SK-N-SH (cell line): Measurements from ENCODE around the gene RPL3. TPM values are rescaled to one million over a fixed set of nuclear protein-coding genes. Genes with fewer than 3 reads are reported as not detected.

ENCODE experiments used
- CTCF ChIA-PET: fragments of 300-600, 350-600 bp; formaldehyde crosslinking; extraction: SDS; loops from one replicate; lab custom pipeline; 2021; lab: Yijun Ruan, JAX
- POLR2A ChIA-PET: fragments of 350-600 bp; sonication (Branson Sonifier 250); formaldehyde crosslinking; extraction: SDS; loops from one replicate; lab custom pipeline; 2020; ENCODE audit warnings: antibody characterized with exemption, inconsistent platforms; lab: Yijun Ruan, JAX
- DNase-seq: peaks from one replicate; pipeline ENCODE4 v3.0.0; 2012
- H2AFZ ChIP-seq: fragments of 200-600 bp; sonication (generic); 2 replicates; pipeline ENCODE4 v1.8.1; 2016; ENCODE audit warnings: antibody characterized with exemption, mild to moderate bottlenecking, low read depth
- H3F3A ChIP-seq: fragments of 200-600 bp; sonication (generic); replicated peaks from 2 replicates; pipeline ENCODE3; 2016; ENCODE audit warnings: antibody characterized with exemption, mild to moderate bottlenecking; ENCODE audit not compliant: insufficient read depth
- H3K27ac ChIP-seq, 2 experiments: fragments of 200-500 bp in 1 of 2; fragments of 200-600 bp in 1 of 2; sonication (Bioruptor generic) in 1 of 2; sonication (generic), shearing (Covaris generic) in 1 of 2; 2 replicates each; pipeline versions ENCODE4 v1.5.1 to v1.6.1; 2014 to 2016; ENCODE audit warnings: low read depth in 2 of 2, inconsistent platforms in 1 of 2, low read length in 1 of 2, mild to moderate bottlenecking in 1 of 2, mixed read lengths in 1 of 2
- H3K27me3 ChIP-seq: fragments of 200-600 bp; sonication (generic), shearing (Covaris generic); 2 replicates; pipeline ENCODE4 v1.6.1; 2016; ENCODE audit warnings: mixed run types; ENCODE audit not compliant: insufficient read depth
- H3K36me3 ChIP-seq, 2 experiments: fragments of 200-500 bp in 1 of 2; fragments of 200-600 bp in 1 of 2; sonication (Bioruptor generic) in 1 of 2; sonication (generic) in 1 of 2; replicated peaks in 1 of 2; 2 replicates each; pipeline versions ENCODE3 to v1.5.1; 2014 to 2016; ENCODE audit warnings: low read length in 1 of 2, mild to moderate bottlenecking in 1 of 2; ENCODE audit not compliant: insufficient read depth in 2 of 2, control insufficient read depth in 1 of 2
- H3K4me1 ChIP-seq, 2 experiments: fragments of 200-500 bp in 1 of 2; fragments of 200-600 bp in 1 of 2; sonication (Bioruptor generic) in 1 of 2; sonication (generic), shearing (Covaris generic) in 1 of 2; 2 replicates each; pipeline versions ENCODE4 v1.5.1 to v1.6.1; 2014 to 2016; ENCODE audit warnings: low read depth in 1 of 2, low read length in 1 of 2, mixed run types in 1 of 2; ENCODE audit not compliant: insufficient read depth in 2 of 2, control insufficient read depth in 1 of 2
- H3K4me2 ChIP-seq: fragments of 200-600 bp; sonication (generic), shearing (Covaris generic); 2 replicates; pipeline ENCODE4 v1.6.1; 2017; ENCODE audit warnings: mixed run types
- H3K4me3 ChIP-seq, 2 experiments: fragments of 200-500 bp in 1 of 2; fragments of 200-600 bp in 1 of 2; sonication (Bioruptor generic) in 1 of 2; sonication (generic), shearing (Covaris generic) in 1 of 2; 2 replicates each; pipeline versions ENCODE4 v1.5.1 to v1.8.1; 2014 to 2016; ENCODE audit warnings: low read depth in 2 of 2, inconsistent platforms in 1 of 2, low read length in 1 of 2, mild to moderate bottlenecking in 1 of 2, mixed read lengths in 1 of 2, moderate library complexity in 1 of 2
- H3K79me2 ChIP-seq: fragments of 200-600 bp; sonication (generic); 2 replicates; pipeline ENCODE4 v1.8.1; 2017; ENCODE audit warnings: mild to moderate bottlenecking; ENCODE audit not compliant: insufficient read depth
- H3K9ac ChIP-seq: fragments of 200-600 bp; sonication (generic); 2 replicates; pipeline ENCODE4 v1.6.1; 2017; ENCODE audit warnings: mixed run types
- H3K9me2 ChIP-seq: fragments of 200-600 bp; sonication (generic); 2 replicates; pipeline ENCODE4 v1.6.1; 2017; ENCODE audit warnings: mixed run types
- H3K9me3 ChIP-seq: fragments of 200-600 bp; sonication (generic); 2 replicates; pipeline ENCODE4 v1.6.1; 2017; ENCODE audit warnings: mixed run types, mild to moderate bottlenecking, moderate library complexity
- H4K20me1 ChIP-seq: fragments of 200-600 bp; sonication (generic); 2 replicates; pipeline ENCODE4 v1.6.1; 2017; ENCODE audit warnings: mild to moderate bottlenecking, mixed run types; ENCODE audit not compliant: insufficient read depth
- CHD2 ChIP-seq: fragments of 150-350 bp; IDR thresholded peaks from 2 replicates; pipeline ENCODE4 v1.6.1; 2018; ENCODE audit warnings: low read length; ENCODE audit not compliant: partially characterized antibody
- ELF1 ChIP-seq: IDR thresholded peaks from 2 replicates; pipeline ENCODE4 v1.4.0; 2012
- EP300 ChIP-seq, 2 experiments: IDR thresholded peaks; 2 replicates each; pipeline versions ENCODE4 v1.4.0 to v1.6.1; 2012; ENCODE audit warnings: borderline replicate concordance in 1 of 2, low read depth in 1 of 2, low read length in 1 of 2
- FOSL2 ChIP-seq: IDR thresholded peaks from 2 replicates; pipeline ENCODE4 v1.4.0; 2012; ENCODE audit warnings: low read depth, mild to moderate bottlenecking, moderate library complexity, borderline replicate concordance
- FOXM1 ChIP-seq: IDR thresholded peaks from 2 replicates; pipeline ENCODE4 v1.4.0; 2012; ENCODE audit warnings: low read depth, mild to moderate bottlenecking
- GABPA ChIP-seq: IDR thresholded peaks from 2 replicates; pipeline ENCODE4 v1.4.0; 2012; ENCODE audit warnings: low read depth, mild to moderate bottlenecking
- IRF3 ChIP-seq: fragments of 150-350 bp; IDR thresholded peaks from 2 replicates; pipeline ENCODE4 v1.6.1; 2016; ENCODE audit warnings: mild to moderate bottlenecking, low read depth, low read length
- JUND ChIP-seq: IDR thresholded peaks from 2 replicates; pipeline ENCODE4 v1.4.0; 2012
- MEF2A ChIP-seq: IDR thresholded peaks from 2 replicates; pipeline ENCODE4 v1.4.0; 2012; ENCODE audit warnings: low read depth, borderline replicate concordance
- MXI1 ChIP-seq: IDR thresholded peaks from 2 replicates; pipeline ENCODE4 v1.6.1; 2012; ENCODE audit warnings: mild to moderate bottlenecking, low read depth, low read length, improper control_type of control experiment
- RAD21 ChIP-seq: IDR thresholded peaks from 2 replicates; pipeline ENCODE4 v1.6.1; 2012; ENCODE audit warnings: mild to moderate bottlenecking, low read length
- RCOR1 ChIP-seq: fragments of 150-350 bp; IDR thresholded peaks from 2 replicates; pipeline ENCODE4 v1.6.1; 2017; ENCODE audit warnings: antibody characterized with exemption, low read length
- REST ChIP-seq: IDR thresholded peaks from 2 replicates; pipeline ENCODE4 v1.6.1; 2012; ENCODE audit warnings: mild to moderate bottlenecking, low read depth, low read length, moderate library complexity
- RXRA ChIP-seq: IDR thresholded peaks from 2 replicates; pipeline ENCODE4 v1.4.0; 2012; ENCODE audit warnings: low read depth, mild to moderate bottlenecking, borderline replicate concordance
- TAF1 ChIP-seq: IDR thresholded peaks from 2 replicates; pipeline ENCODE4 v1.6.1; 2012; ENCODE audit warnings: low read depth, mild to moderate bottlenecking, low read length, moderate library complexity, borderline replicate concordance
- TEAD4 ChIP-seq: IDR thresholded peaks from 2 replicates; pipeline ENCODE4 v1.4.0; 2012; ENCODE audit warnings: mild to moderate bottlenecking, borderline replicate concordance; ENCODE audit not compliant: insufficient read depth
- USF1 ChIP-seq: IDR thresholded peaks from 2 replicates; pipeline ENCODE4 v1.4.0; 2012; ENCODE audit warnings: low read depth, borderline replicate concordance
- ZBTB33 ChIP-seq: IDR thresholded peaks from 2 replicates; pipeline ENCODE4 v1.4.0; 2012; ENCODE audit warnings: low read depth, borderline replicate concordance
- WGBS: methylation state at CpG from one replicate; pipeline ENCODE4 v1.1.6; 2017; ENCODE audit warnings: low lambda C conversion rate; 5-methylcytosine and 5-hydroxymethylcytosine counted together
- polyA plus RNA-seq, 3 experiments: library from polyadenylated mRNA; depleted of rRNA; stranded (reverse); fragments of >200 nt; gene quantifications; 2 replicates each; pipeline ENCODE4 v1.2.3, GENCODE V29; 2012
- TF ChIP-seq, protein P1 (sequence below): IDR thresholded peaks from 2 replicates; pipeline ENCODE4; 2012
- TF ChIP-seq, protein P2 (sequence below): fragments of 150-350 bp; IDR thresholded peaks from 2 replicates; pipeline ENCODE4 v1.6.1; 2017; ENCODE audit warnings: antibody characterized with exemption, low read length, low read depth, borderline replicate concordance

Gene RPL3
- polyA plus RNA-seq, 1 of the 3 experiments (the other 2 are of a cell fraction): 4,976 TPM

DNA sequence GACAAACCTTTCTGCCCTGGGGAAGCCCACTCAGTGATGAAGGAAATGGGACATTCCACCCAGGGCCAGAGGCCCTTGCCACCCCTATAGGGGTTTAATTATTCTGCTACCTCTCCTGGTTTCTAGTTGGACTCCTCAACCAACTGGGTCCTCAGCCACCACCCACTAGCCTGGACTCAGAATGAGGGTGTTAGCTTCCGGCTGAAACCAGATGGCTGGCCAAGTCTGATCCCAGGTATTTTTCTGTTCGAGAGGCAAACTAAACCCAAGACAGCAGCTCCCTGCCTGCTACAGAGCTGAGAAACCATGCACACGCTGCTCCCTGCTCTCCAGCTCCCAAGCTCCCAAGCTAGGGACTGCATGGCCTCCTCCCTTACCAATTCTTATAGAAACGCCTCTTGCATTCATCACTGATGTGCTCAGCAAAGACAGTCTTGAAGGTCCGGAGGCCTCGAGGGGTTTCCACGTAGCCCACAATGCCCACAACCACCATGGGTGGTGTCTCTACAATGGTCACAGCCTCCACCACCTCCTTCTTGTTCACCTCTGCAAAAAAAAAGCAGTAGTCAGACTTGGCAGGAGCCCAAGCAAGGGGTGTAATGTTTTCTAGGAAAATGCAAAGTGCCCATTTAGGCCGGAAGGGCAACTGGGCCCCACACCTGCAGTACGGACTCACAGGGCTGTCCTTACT lies 2.2 kb downstream of the RPL3 start:
- ChIA-PET POLR2A (interaction anchor here (0.6 to 0.8 kb wide), 2 partner anchors 150 to 194 kb away, joined by 3 read pairs; no protein-coding TSS in a partner anchor), CTCF (interaction anchor here (0.8 to 4.7 kb wide), 11 partner anchors 8 to 182 kb away, joined by 3 to 15 read pairs (median 5); no protein-coding TSS in a partner anchor)
- Histone ChIP-seq H3K27ac (peak overlapping the region in 1 of 2 experiments; percentile 79; a peak in 1 of 4 replicates), H2AFZ (no peak overlapping the region), H3K4me2 (peak overlapping the region; percentile 84), H3K4me3 (peak overlapping the region; percentile 66 to 79), H3K9me2 (no peaks in the 10 kb centered on the region), H3K79me2 (peaks cover 44% of the 10 kb centered on the region), H3K9ac (peak overlapping the region; percentile 95; the same call in 1 of the 2 replicates), H3K4me1 (peaks cover 12 to 26% of the 10 kb centered on the region in 2 experiments; a peak in 2 of 4 replicates), H4K20me1 (peaks cover 68% of the 10 kb centered on the region), H3K36me3 (peaks cover 31 to 51% of the 10 kb centered on the region in 2 experiments), H3K27me3 (no peaks in the 10 kb centered on the region), H3F3A (peaks cover 34% of the 10 kb centered on the region), H3K9me3 (no peaks in the 10 kb centered on the region)
- DNase-seq: no peak
- whole genome bisulfite sequencing: 15% methylated on average over 4 of the region's 9 CpGs
- TF ChIP-seq JUND: no peak
- TF ChIP-seq ZBTB33: no peak
- TF ChIP-seq USF1: no peak
- no peak for TF ChIP-seq CHD2
- no peak for TF ChIP-seq FOSL2
- TF ChIP-seq RAD21: no peak
- no peak for TF ChIP-seq FOXM1
- no peak for TF ChIP-seq RXRA
- no peak for TF ChIP-seq GABPA
- no peak for TF ChIP-seq EP300 (IDR thresholded peaks at IDR 0.05; ENCODE audit: borderline replicate concordance in 1 of 2, low read depth in 1 of 2, low read length in 1 of 2)
- TF ChIP-seq REST: no peak
- TF ChIP-seq MXI1: no peak
- TF ChIP-seq TEAD4: no peak
- TF ChIP-seq, protein P1, sequence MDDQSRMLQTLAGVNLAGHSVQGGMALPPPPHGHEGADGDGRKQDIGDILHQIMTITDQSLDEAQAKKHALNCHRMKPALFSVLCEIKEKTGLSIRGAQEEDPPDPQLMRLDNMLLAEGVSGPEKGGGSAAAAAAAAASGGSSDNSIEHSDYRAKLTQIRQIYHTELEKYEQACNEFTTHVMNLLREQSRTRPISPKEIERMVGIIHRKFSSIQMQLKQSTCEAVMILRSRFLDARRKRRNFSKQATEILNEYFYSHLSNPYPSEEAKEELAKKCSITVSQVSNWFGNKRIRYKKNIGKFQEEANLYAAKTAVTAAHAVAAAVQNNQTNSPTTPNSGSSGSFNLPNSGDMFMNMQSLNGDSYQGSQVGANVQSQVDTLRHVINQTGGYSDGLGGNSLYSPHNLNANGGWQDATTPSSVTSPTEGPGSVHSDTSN: no peak
- no peak for TF ChIP-seq TAF1
- TF ChIP-seq, protein P2, sequence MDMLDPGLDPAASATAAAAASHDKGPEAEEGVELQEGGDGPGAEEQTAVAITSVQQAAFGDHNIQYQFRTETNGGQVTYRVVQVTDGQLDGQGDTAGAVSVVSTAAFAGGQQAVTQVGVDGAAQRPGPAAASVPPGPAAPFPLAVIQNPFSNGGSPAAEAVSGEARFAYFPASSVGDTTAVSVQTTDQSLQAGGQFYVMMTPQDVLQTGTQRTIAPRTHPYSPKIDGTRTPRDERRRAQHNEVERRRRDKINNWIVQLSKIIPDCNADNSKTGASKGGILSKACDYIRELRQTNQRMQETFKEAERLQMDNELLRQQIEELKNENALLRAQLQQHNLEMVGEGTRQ: no peak
- no peak for TF ChIP-seq IRF3
- TF ChIP-seq MEF2A: no peak
- no peak for TF ChIP-seq ELF1
- TF ChIP-seq RCOR1: no peak
